DND-41 (cell line): ENCODE results near the gene ABLIM2.

Experiments used
- CTCF ChIP-seq: IDR thresholded peaks from 2 replicates; pipeline ENCODE4 v1.5.1; 2012; ENCODE audit warnings: borderline replicate concordance, low read length, moderate library complexity, mild to moderate bottlenecking; ENCODE audit not compliant: poor library complexity, severe bottlenecking; ENCODE audit errors: extremely low read depth
- EZH2 ChIP-seq: IDR thresholded peaks from 3 replicates; pipeline ENCODE4 v1.6.1; 2012; ENCODE audit warnings: borderline replicate concordance, low read depth, mild to moderate bottlenecking, moderate library complexity, low read length, inconsistent platforms; ENCODE audit not compliant: severe bottlenecking

GRCh38 chr4:7917669-7918068 is 240.9 kb downstream of the ABLIM2 start:
- no peak for TF ChIP-seq CTCF
- TF ChIP-seq EZH2 = no peak
